AG08395 (cell line): ENCODE data around the gene OTUD1.

Experiments
- DNase-seq: peaks from one replicate; pipeline ENCODE4 v3.0.0; 2012; ENCODE audit warnings: mixed read lengths, low spot score

The OTUD1 gene

GRCh38 chr10:23422003-23422411 lies 16.9 kb upstream of the OTUD1 start:
- DNase-seq: no peak

- DNase-seq: peak; percentile 2
These were observed 6.7 kb upstream of the OTUD1 start for GRCh38 chr10:23432166-23432565.

GRCh38 chr10:23432639-23433038 lies 6.2 kb upstream of the OTUD1 start:
- no peak for DNase-seq

- DNase-seq: no peak
These were observed 5.2 kb upstream of the OTUD1 start for GRCh38 chr10:23433701-23434100.

GRCh38 chr10:23435378-23435777 lies 3.5 kb upstream of the OTUD1 start:
- no peak for DNase-seq

GRCh38 chr10:23436983-23437382 lies 1.9 kb upstream of the OTUD1 start:
- no peak for DNase-seq

- no peak for DNase-seq
These were observed 820 bp upstream of the OTUD1 start for GRCh38 chr10:23437963-23438546.

GRCh38 chr10:23439452-23439960 lies 631 bp downstream of the OTUD1 start:
- DNase-seq: peak; percentile 12

- DNase-seq: peak; percentile 38
These were observed 1.4 kb downstream of the OTUD1 start for GRCh38 chr10:23439961-23440889.

- DNase-seq: peak; percentile 10
These were observed 2.4 kb downstream of the OTUD1 start for GRCh38 chr10:23441251-23441650.

- peak; percentile 26 for DNase-seq
These were observed 4.1 kb downstream of the OTUD1 start for GRCh38 chr10:23442936-23443335.

GRCh38 chr10:23445591-23445990 lies 6.7 kb downstream of the OTUD1 start:
- no peak for DNase-seq

- DNase-seq: no peak
These were observed 9.4 kb downstream of the OTUD1 start for GRCh38 chr10:23448323-23448722.

GRCh38 chr10:23448802-23449570 lies 10.1 kb downstream of the OTUD1 start:
- peak; percentile 19 for DNase-seq

GRCh38 chr10:23452033-23452655 lies 13.3 kb downstream of the OTUD1 start:
- no peak for DNase-seq

- no peak for DNase-seq
These were observed 14.6 kb downstream of the OTUD1 start for GRCh38 chr10:23453465-23453864.

- no peak for DNase-seq
These were observed 18.9 kb downstream of the OTUD1 start for GRCh38 chr10:23457632-23458417.

- no peak for DNase-seq
These were observed 20.5 kb downstream of the OTUD1 start for GRCh38 chr10:23459308-23459939.

- DNase-seq: no peak
These were observed 22.7 kb downstream of the OTUD1 start for GRCh38 chr10:23461557-23461956.

- no peak for DNase-seq
These were observed 28.1 kb downstream of the OTUD1 start for GRCh38 chr10:23467012-23467411.

- no peak for DNase-seq
These were observed 28.7 kb downstream of the OTUD1 start for GRCh38 chr10:23467548-23467947.
